ENCODE measurements around the gene HPCAL1. TPM values are rescaled to one million over a fixed set of nuclear protein-coding genes. Genes with fewer than 3 reads are reported as not detected.
"Not testable (repeated sequence)": the region's sequence is repeated elsewhere in the genome, so short reads cannot be mapped to it uniquely, and the experiment has no call there.

Gene HPCAL1
- total RNA-seq, 3 donors from 2014 or later (not counting 1 experiment from before 2014, with no cell fraction given) = 31.1 to 45.2 (median 39.8) TPM

DNA sequence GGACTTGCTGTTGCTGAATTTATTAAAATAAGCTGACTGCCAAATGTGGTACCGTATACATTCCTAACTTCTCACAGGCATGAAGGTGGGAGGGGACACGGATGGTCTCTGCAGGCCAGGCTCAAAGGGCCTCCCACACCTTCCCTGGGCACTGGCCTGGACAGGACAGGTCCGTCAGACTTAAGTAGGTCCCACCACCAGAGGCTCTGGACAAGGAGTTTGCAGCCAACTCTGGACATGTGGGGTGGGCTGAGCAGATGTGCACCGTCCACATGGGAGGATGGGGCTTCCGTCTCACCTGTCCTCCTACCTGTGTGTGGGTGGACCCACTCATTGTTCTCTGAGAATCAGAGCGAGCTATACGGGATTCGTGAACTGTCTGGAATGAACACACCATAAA lies 137.3 kb downstream of the HPCAL1 start:
- Mint-ChIP-seq H3K27me3 (ENCODE audit: low read depth in 2 of 2) (no peaks in the 10 kb centered on the region), H3K4me3 (no peak overlapping the region), H3K27ac (no peak overlapping the region), H3K4me1 (peaks cover 0 to 6% of the 10 kb centered on the region in 2 donors), H3K9me3 (no peaks in the 10 kb centered on the region), H3K36me3 (peaks cover 11% of the 10 kb centered on the region)
- WGBS (ENCODE audit: insufficient coverage) = 95% methylated on average over 8 of the region's 8 CpGs
- ATAC-seq (no peak), DNase-seq (no peak)
- no peak for TF ChIP-seq CTCF (IDR thresholded peaks at IDR 0.05)
- intact Hi-C loops (cut with micrococcal nuclease) = loop anchor here (10.0 kb wide), 1 partner anchor 625 kb away; no protein-coding TSS in a partner anchor
- Histone ChIP-seq H3K4me3 (ENCODE audit: low read length) (no peak overlapping the region), H3K4me1 (ENCODE audit: control insufficient read depth, insufficient read depth, low read length) (peaks cover 3% of the 10 kb centered on the region), H3K36me3 (ENCODE audit: control insufficient read depth, insufficient read depth, low read length) (peaks cover 55% of the 10 kb centered on the region), H3K27ac (ENCODE audit: low read length) (no peak overlapping the region), H3K27me3 (ENCODE audit: control insufficient read depth, insufficient read depth, low read length) (no peaks in the 10 kb centered on the region), H3K9me3 (ENCODE audit: control insufficient read depth, insufficient read depth, low read length) (no peaks in the 10 kb centered on the region)

GRCh38 chr2:10440736-10441135 lies 138.0 kb downstream of the HPCAL1 start:
- Mint-ChIP-seq H3K4me3 (no peak overlapping the region), H3K9me3 (no peaks in the 10 kb centered on the region), H3K27me3 (ENCODE audit: low read depth in 2 of 2) (no peaks in the 10 kb centered on the region), H3K36me3 (peaks cover 11% of the 10 kb centered on the region), H3K27ac (no peak overlapping the region), H3K4me1 (peaks cover 0 to 4% of the 10 kb centered on the region in 2 donors)
- H3K36me3 ChIP-seq (ENCODE audit: control insufficient read depth, insufficient read depth, low read length) = peaks cover 55% of the 10 kb centered on the region
- no peak for DNase-seq
- no peaks in the 10 kb centered on the region for H3K27me3 ChIP-seq (ENCODE audit: control insufficient read depth, insufficient read depth, low read length)
- H3K27ac ChIP-seq (ENCODE audit: low read length) = no peak overlapping the region
- ATAC-seq = no peak
- no peaks in the 10 kb centered on the region for H3K9me3 ChIP-seq (ENCODE audit: control insufficient read depth, insufficient read depth, low read length)
- intact Hi-C loops (cut with micrococcal nuclease) = no loop called here
- 97% methylated on average over 6 of the region's 6 CpGs for WGBS (ENCODE audit: insufficient coverage)
- H3K4me3 ChIP-seq (ENCODE audit: low read length) = no peak overlapping the region
- TF ChIP-seq CTCF (IDR thresholded peaks at IDR 0.05) = no peak
- no peaks in the 10 kb centered on the region for H3K4me1 ChIP-seq (ENCODE audit: control insufficient read depth, insufficient read depth, low read length)

DNA sequence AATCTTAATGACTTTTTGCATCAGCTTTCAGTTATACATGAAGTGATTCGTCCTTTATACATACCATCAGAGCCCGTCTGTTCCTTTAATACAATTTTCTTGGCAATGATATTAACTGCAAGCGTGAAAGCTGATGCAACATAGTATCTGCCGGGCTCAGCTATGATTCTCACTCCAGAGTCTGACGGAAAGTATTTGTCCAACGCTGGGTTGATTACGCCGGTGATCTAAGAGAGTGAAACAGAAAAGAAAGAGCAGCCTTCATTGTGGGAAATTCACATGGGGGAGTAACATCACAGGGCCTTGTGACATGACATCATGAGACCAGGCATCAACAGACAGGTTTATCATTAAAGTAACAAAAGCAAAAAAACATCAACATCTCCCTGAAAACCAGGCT lies 139.2 kb downstream of the HPCAL1 start:
- WGBS (ENCODE audit: insufficient coverage) = 93% methylated on average over 8 of the region's 8 CpGs
- peaks cover 11% of the 10 kb centered on the region for H3K36me3 Mint-ChIP-seq
- no peak overlapping the region for H3K27ac ChIP-seq (ENCODE audit: low read length)
- H3K36me3 ChIP-seq (ENCODE audit: control insufficient read depth, insufficient read depth, low read length) = peaks cover 55% of the 10 kb centered on the region
- H3K9me3 ChIP-seq (ENCODE audit: control insufficient read depth, insufficient read depth, low read length) = no peaks in the 10 kb centered on the region
- no peak for DNase-seq
- no peak for TF ChIP-seq CTCF (IDR thresholded peaks at IDR 0.05)
- H3K4me3 Mint-ChIP-seq = no peak overlapping the region
- H3K27me3 ChIP-seq (ENCODE audit: control insufficient read depth, insufficient read depth, low read length) = no peaks in the 10 kb centered on the region
- H3K27me3 Mint-ChIP-seq (ENCODE audit: low read depth in 2 of 2) = no peaks in the 10 kb centered on the region
- no peaks in the 10 kb centered on the region for H3K9me3 Mint-ChIP-seq
- intact Hi-C loops (cut with micrococcal nuclease) = no loop called here
- no peak overlapping the region for H3K4me3 ChIP-seq (ENCODE audit: low read length)
- ATAC-seq = no peak
- no peak overlapping the region for H3K27ac Mint-ChIP-seq
- peaks cover 3% of the 10 kb centered on the region for H3K4me1 ChIP-seq (ENCODE audit: control insufficient read depth, insufficient read depth, low read length)
- H3K4me1 Mint-ChIP-seq = peaks cover 0 to 4% of the 10 kb centered on the region in 2 donors

GRCh38 chr2:10442469-10443126 lies 139.9 kb downstream of the HPCAL1 start:
- no CpG with 5 or more reads among the region's 2 CpGs for WGBS (ENCODE audit: insufficient coverage)
- H3K4me3 ChIP-seq (ENCODE audit: low read length); ATAC-seq; H3K4me1 ChIP-seq (ENCODE audit: control insufficient read depth, insufficient read depth, low read length); H3K27me3 ChIP-seq (ENCODE audit: control insufficient read depth, insufficient read depth, low read length); H3K4me1 Mint-ChIP-seq; H3K9me3 ChIP-seq (ENCODE audit: control insufficient read depth, insufficient read depth, low read length); DNase-seq; H3K9me3 Mint-ChIP-seq; H3K27ac Mint-ChIP-seq; intact Hi-C loops (cut with micrococcal nuclease); H3K4me3 Mint-ChIP-seq; H3K27me3 Mint-ChIP-seq (ENCODE audit: low read depth in 2 of 2); H3K27ac ChIP-seq (ENCODE audit: low read length): not testable (repeated sequence)
- H3K36me3 ChIP-seq (ENCODE audit: control insufficient read depth, insufficient read depth, low read length) = peaks cover 55% of the 10 kb centered on the region
- H3K36me3 Mint-ChIP-seq = peaks cover 11% of the 10 kb centered on the region
